H7 (cell line): ENCODE data around the gene GSAP. TPM values are rescaled to one million over a fixed set of nuclear protein-coding genes. Genes with fewer than 3 reads are reported as not detected.

Experiments
- DNase-seq: peaks from one replicate; pipeline ENCODE4 v3.0.0; 2012
- H3K27me3 ChIP-seq: 2 replicates; pipeline ENCODE4 v1.6.0; 2011; ENCODE audit warnings: mild to moderate bottlenecking, low read length; ENCODE audit not compliant: control insufficient read depth, insufficient read depth
- H3K36me3 ChIP-seq: replicated peaks from 2 replicates; pipeline ENCODE4 v1.5.1; 2011; ENCODE audit warnings: low read length; ENCODE audit not compliant: control insufficient read depth, insufficient read depth
- H3K4me3 ChIP-seq: 2 replicates; pipeline ENCODE4 v1.5.1; 2011; ENCODE audit warnings: low read depth, mild to moderate bottlenecking, control low read depth, low read length, moderate library complexity; ENCODE audit not compliant: insufficient read depth
- total RNA-seq: library from RNA; depleted of rRNA; stranded (reverse); fragments of >200 nt; shearing (Covaris generic); gene quantifications from 2 replicates; pipeline ENCODE4 v1.2.3, GENCODE V29; 2014

Gene GSAP
- total RNA-seq, 1 experiment from 2014 or later: 3.7 TPM

DNA sequence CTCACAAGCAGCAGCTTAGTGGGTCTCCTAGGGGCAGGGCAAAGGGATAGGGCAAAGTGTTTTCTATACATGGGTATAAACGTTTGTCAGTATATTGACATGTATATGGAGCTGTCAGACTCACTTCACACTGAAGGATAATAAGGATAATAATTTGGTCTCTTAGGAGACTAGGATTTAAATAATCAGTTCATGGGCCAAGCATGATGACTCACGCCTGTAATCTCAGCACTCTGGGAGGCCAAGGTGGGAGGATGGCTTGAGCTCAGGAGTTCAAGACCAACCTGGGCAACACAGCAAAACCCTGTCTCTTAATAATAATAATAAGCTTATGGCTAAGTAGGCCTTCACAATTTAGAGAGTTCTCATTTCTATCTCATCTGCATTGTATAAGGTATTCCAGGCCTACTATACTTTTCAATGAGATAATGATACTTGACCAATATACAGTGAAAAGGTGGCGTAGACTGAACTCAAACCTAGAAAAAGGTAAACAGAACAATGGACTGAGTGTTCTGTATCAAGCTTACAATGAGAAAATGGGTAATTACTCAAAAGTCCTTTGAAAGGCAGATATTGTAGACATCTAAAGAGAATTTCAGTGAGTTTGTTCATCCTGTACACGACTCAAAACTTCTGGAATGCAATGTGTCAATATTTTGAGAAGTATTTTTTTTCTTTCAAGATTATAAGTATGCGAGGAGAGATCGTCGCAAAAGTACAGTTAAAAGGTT, 7.0 kb downstream of the GSAP start:
- Histone ChIP-seq H3K4me3 (no peak overlapping the region), H3K27me3 (no peaks in the 10 kb centered on the region), H3K36me3 (no peaks in the 10 kb centered on the region)
- no peak for DNase-seq

- no peaks in the 10 kb centered on the region for H3K36me3 ChIP-seq
- DNase-seq: no peak
- H3K27me3 ChIP-seq: no peaks in the 10 kb centered on the region
- H3K4me3 ChIP-seq: no peak overlapping the region
Measured at GRCh38 chr7:77407906-77408305, 8.2 kb downstream of the GSAP start.

DNA sequence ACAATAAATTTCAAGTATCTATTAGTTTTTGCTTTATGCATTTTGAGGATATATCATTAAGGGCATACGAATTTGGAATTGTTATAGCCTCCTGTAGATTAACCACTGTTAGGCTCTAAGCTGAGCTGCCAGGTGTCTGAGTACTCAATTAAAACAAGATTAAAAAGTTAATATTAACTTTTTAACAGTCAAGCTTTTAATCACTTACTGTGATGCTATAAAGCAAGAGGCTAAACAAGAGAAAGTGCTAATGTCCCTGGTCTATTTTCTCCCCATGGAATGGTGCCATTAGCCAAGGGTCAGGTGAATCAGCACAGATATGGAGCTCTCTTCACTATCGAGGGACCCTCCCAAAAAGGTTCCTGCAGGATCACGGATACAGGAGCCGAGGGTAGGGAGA, 9.7 kb downstream of the GSAP start:
- no peak overlapping the region for H3K4me3 ChIP-seq
- H3K36me3 ChIP-seq: no peaks in the 10 kb centered on the region
- DNase-seq: no peak
- no peaks in the 10 kb centered on the region for H3K27me3 ChIP-seq

DNA sequence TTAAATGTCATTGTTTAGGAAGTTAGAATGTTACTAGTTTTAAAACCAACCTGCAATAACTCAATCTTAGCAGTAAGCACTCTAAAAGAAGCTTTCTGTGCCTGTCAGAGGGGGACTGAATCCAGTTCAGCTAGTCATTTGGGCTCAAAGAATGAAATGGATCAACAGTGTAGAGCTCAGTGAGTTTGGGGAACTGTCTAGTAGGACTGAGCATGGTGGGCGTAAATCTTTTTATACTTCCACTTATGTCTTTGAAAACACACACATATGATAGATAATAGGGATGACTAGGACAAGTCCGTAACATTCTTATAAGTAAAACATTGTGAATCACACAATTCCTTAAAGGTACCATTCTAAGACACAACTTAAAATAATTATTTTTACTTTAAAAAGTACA, 11.5 kb downstream of the GSAP start:
- Histone ChIP-seq H3K4me3 (no peak overlapping the region), H3K36me3 (no peaks in the 10 kb centered on the region), H3K27me3 (no peaks in the 10 kb centered on the region)
- DNase-seq: no peak

DNA sequence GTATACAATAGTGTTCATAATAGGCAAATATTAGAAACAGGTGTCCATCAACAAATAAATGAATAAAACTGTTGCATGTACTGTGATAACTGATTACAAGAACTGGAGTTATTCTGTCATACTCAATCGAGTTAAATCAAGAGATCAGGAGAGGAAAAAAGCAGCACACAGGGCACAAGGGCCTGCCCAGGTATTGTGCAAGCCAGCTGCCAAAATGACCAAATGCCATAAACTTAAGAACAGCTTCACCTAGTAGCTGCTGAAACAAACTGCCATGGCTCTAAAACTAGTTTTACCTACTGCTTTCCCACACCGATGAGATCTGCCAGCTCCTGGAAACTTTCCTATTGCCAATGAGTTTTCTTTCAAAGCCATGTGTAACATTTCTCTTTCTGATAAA, 12.2 kb downstream of the GSAP start:
- Histone ChIP-seq H3K36me3 (no peaks in the 10 kb centered on the region), H3K4me3 (no peak overlapping the region), H3K27me3 (no peaks in the 10 kb centered on the region)
- no peak for DNase-seq

GRCh38 chr7:77402818-77403217, 13.3 kb downstream of the GSAP start:
- Histone ChIP-seq H3K4me3 (no peak overlapping the region), H3K27me3 (no peaks in the 10 kb centered on the region), H3K36me3 (no peaks in the 10 kb centered on the region)
- no peak for DNase-seq

GRCh38 chr7:77401002-77401401, 15.1 kb downstream of the GSAP start:
- no peak for DNase-seq
- Histone ChIP-seq H3K36me3 (no peaks in the 10 kb centered on the region), H3K27me3 (no peaks in the 10 kb centered on the region), H3K4me3 (no peak overlapping the region)

DNA sequence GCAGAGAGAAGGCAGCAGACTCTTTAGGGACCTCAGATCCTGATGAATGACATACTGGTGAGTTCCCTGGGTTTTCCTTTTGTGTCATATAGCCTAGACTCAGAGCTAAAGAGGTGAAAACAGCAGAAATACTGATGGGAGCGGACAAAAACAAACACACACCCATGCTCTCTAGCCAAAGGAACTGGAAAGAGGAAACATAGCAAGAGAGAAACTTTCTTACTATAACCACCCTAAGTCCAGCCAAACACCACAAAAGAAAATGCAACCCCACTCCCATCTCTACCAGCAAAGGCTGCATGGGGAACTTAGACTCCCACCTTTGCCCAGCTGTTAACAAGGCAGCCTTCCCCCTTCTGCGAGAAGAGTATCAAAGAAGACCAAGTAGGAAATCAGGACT, 16.3 kb downstream of the GSAP start:
- Histone ChIP-seq H3K4me3 (no peak overlapping the region), H3K36me3 (no peaks in the 10 kb centered on the region), H3K27me3 (no peaks in the 10 kb centered on the region)
- no peak for DNase-seq

- H3K36me3 ChIP-seq: no peaks in the 10 kb centered on the region
- no peaks in the 10 kb centered on the region for H3K27me3 ChIP-seq
- DNase-seq: no peak
- no peak overlapping the region for H3K4me3 ChIP-seq
Measured at GRCh38 chr7:77396894-77397547, 19.1 kb downstream of the GSAP start.

- Histone ChIP-seq H3K4me3 (no peak overlapping the region), H3K36me3 (no peaks in the 10 kb centered on the region), H3K27me3 (no peaks in the 10 kb centered on the region)
- DNase-seq: no peak
Measured at GRCh38 chr7:77395626-77396025, 20.5 kb downstream of the GSAP start.

DNA sequence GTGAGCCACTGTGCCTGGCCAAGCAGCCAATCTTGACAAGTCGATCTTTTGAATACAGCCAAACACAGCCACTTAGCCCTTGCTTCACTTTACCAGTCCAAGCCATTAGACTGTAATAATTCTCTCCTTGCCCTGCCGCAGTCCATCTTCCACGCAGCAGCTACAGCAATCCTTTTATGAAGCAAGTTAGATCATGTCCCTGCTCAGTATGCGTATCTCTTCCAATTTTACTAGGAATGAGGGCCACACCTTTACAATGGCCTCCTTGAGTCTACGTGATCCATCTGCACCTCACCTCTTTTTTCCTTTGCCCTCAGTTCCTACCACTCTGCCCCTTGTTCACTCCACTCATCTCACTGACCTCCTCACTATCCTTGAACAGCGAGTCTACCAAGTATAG, 22.2 kb downstream of the GSAP start:
- no peaks in the 10 kb centered on the region for H3K27me3 ChIP-seq
- no peaks in the 10 kb centered on the region for H3K36me3 ChIP-seq
- DNase-seq: no peak
- H3K4me3 ChIP-seq: no peak overlapping the region

- Histone ChIP-seq H3K4me3 (no peak overlapping the region), H3K27me3 (no peaks in the 10 kb centered on the region), H3K36me3 (no peaks in the 10 kb centered on the region)
- DNase-seq: no peak
Measured at GRCh38 chr7:77393261-77393660, 22.9 kb downstream of the GSAP start.

- H3K27me3 ChIP-seq: no peaks in the 10 kb centered on the region
- DNase-seq: no peak
- H3K36me3 ChIP-seq: no peaks in the 10 kb centered on the region
- no peak overlapping the region for H3K4me3 ChIP-seq
Measured at GRCh38 chr7:77391230-77391629, 24.9 kb downstream of the GSAP start.

DNA sequence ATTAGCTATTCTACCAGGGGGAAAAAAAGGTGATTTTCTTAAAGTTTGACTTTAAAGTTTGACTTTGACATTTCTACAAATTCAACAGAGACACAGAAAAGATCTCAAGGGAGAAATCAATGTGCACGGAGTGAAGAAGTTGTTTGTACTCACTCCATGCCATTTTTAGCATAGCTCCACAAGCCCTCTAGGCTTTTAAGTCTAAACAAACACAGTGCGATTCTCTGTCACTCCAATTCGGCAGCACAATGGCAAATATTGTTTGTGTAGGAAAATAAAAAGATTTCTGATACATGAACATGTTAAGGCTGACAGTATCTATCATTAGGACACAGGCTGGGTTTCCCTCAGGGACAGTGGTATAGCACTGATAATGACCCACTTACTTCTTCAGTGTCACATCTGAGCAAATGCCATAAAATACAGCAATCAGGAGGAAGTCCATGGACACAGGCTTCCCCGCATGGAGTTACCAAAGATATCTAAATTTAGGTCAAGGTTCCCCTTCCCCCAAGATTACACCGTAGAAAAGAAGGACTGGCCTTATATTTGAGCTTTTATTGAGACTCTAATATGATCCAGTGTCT, 28.0 kb downstream of the GSAP start:
- no peaks in the 10 kb centered on the region for H3K36me3 ChIP-seq
- no peak for DNase-seq
- H3K27me3 ChIP-seq: no peaks in the 10 kb centered on the region
- H3K4me3 ChIP-seq: no peak overlapping the region

DNA sequence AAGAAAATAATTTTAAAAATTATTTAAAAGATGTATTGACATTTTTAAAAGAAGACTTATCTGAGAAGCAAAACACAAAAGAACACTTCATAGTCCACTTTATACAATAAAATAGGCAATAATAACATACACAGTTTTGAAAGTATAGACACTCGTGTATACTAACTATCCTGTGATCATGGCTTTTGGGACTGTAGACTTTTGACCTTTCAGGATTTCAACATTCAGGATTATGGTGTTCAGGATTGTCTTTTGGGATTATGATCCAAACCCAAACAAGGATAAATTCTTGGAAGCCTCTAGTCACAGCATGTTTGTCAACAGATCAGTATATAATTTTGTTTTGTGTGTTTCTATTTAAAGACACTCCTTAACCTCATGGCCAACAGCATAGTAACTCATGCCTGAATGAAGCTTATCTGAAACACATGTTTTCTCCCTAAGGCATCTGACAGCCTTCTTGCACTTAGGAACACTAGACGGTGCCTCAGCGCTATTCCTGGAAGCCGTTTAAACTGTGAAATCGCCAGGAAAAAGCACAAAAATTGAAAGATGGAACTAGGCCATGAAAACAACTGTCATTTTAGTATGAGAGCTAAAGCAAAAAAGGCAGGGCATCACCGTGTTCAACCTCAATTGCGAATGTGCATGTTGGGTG, 29.9 kb downstream of the GSAP start:
- no peaks in the 10 kb centered on the region for H3K27me3 ChIP-seq
- H3K4me3 ChIP-seq: no peak overlapping the region
- no peak for DNase-seq
- H3K36me3 ChIP-seq: no peaks in the 10 kb centered on the region
